Measurements from ENCODE around the gene ITGAX.

The ITGAX gene

DNA sequence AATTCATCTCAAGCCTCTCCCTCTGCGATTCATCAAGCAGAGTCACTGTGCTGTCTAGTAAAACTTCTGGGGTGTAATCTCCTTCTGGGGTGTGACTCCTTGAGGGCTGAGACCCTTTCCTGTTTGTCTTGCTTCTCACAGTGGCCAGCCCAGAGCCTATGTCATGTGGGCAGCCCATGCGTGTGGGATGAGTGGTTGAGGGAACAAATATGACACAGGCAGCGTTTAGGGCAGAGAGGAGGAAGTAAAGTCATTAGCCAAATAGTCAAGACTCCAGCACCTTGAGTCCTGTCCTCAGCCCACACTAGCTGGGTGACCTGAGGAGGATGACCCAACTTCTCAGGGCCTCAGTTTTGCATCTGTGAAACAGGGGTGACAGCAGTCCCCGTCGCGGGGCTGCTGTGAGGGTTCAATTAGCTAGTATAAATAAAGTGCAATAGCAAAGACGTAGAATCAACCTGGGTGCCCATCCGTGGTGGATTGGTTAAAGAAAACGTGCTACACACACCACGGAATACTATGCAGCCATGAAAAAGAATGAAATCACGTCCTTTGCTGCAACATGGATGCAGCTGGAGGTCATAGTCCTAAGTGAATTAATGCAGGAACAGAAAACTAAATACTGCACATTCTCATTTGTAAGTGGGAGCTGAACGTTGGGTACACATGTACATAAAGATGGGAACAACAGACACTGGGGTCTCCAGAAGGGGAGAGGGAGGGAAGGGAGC is 4.5 kb upstream of the ITGAX start:
- peak; percentile 81 to 96 for DNase-seq

DNA sequence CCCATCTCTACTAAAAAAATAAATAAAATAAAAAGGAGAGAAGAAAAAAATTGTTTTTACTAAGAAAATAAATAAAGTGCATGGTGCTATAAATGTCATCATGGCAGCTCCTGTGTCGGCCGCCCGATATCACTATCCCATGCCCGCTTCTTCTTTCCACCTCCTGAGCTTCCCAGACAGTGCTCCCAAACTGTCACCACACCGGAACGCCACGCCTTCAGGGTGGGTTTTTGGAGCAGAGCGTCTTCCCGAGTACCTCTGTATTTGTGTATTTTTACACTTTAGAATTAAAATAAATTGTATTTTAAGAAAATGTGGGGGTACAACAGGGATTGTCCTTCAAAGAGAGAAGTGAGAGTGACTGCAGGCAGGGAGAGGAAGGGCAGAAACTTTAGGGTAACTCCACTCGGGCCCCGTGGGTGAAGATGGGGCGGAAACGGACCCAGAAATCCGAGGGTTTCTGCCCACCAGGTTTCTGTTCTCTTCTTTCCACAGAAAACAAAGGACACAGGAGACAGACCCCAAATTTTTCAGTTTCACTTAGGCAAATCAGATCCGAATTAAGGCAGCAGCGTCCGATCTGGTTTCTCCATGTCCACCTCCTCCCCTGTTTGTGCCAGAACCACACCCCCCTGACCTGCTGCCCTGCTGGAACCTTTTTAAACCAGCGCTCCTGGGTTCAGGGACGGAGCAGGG is 3.6 kb upstream of the ITGAX start:
- peak; percentile 90 to 91 for DNase-seq

DNA sequence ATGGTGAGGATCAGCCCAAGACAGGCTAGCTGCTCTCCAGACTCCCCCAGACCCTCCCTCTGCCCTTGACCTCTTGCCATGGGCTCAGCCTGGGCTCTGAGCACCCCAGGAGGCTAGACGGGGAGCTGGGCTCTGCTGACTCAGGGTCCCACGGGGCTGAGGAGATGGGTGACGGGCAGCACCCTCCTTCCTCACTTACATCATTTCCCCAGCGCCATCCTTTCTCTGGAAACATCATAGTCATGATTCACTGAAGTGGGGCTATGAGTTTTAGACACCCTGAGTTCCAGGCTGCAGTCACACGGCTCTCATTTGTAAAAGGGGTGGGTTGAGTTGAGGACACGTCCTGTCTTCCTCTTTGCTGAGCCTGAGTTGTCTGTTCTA is 3.0 kb upstream of the ITGAX start:
- peak; percentile 91 to 97 for DNase-seq

DNA sequence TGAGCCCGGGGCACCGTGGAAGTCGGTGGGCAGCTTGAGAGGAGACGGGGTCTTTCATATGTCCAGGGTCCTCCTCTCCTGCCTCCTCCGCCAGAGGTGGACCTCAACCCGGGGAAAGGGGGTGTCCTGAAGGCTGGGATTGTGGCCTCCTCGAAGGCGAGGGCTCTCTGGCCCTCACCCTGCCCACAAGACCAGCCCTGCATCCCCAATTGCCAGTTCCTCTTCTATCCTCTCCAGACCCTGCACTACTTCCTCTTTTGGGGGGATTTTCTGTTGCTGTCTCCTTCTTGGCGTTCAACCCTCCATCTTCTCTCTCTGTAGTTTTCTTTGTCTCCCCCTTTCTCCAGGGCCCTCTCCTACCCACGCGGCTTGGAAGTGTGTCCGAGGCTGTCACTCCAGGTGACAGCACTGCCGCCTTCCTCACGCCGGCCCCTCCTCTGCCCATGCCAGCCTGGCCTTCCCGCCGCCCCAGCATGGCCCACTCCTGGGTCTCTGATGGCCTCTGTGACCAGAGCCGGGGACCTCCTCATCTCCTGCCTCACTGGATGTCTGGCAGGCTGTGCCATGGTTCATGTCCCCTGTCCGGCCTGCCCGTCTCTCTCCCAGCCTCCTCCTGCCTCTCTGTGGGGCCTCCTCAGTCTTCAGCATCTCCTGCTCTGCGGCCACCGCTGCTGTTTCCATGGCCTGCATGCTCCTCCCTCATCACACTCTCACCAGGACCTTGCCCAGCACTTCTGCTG is 2.4 kb upstream of the ITGAX start:
- peak; percentile 91 to 93 for DNase-seq

DNA sequence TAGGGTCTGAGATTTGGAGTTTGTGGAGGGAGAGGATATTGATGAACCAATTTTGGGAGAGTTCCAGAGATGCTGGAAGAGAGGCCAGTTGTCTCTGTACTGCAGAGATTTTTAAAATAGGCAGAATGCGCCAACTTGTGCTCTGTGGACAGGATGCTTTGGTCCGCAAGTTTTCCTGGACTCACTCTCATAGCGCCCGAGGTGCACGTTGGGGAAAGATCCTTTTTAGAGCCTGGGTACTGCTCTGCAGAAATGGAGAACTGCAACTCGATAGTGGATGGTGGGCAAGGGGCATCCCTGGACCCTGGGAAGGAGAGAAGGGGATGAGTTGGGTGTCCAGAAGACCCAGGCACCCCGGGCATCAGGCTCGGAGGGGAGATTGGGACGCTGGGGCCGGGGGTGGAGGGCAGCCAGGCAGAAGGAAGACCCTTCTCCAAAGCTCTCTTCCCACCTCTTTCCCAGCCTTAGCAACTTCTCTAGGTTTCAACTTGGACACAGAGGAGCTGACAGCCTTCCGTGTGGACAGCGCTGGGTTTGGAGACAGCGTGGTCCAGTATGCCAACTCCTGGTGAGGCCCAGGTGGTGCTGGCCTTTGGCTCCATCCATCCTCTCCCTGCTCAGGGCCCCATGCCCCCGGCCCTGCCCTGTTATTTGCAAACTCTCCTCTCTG is 590 bp downstream of the ITGAX start:
- no peak for DNase-seq

DNA sequence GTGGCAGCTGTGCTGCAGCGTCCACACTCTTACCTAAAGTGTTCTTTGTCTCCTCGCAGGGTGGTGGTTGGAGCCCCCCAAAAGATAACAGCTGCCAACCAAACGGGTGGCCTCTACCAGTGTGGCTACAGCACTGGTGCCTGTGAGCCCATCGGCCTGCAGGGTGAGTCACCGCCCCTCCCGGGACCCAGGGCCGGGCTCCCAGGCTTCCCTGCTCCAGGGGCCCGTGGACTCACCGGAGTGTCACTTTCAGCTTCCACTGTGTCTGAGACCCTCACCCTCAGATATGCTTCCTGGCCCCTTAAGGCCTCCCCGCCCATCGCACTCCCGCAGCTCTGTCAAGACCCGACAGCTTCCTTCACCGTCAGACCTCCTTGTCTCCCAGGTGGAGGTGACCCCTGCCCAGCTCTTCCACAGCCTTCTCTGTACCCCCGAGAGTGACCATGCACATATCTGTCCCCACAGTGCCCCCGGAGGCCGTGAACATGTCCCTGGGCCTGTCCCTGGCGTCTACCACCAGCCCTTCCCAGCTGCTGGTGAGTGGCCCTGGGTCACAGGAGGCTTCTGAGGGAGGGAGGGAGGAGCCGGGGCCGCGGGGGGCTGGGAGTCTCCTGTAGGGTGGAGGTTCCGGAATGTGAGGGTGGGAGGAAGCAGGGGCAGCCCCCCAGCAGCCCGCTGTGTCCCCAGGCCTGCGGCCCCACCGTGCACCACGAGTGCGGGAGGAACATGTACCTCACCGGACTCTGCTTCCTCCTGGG is 1.8 kb downstream of the ITGAX start:
- peak; percentile 46 to 75 for DNase-seq

DNA sequence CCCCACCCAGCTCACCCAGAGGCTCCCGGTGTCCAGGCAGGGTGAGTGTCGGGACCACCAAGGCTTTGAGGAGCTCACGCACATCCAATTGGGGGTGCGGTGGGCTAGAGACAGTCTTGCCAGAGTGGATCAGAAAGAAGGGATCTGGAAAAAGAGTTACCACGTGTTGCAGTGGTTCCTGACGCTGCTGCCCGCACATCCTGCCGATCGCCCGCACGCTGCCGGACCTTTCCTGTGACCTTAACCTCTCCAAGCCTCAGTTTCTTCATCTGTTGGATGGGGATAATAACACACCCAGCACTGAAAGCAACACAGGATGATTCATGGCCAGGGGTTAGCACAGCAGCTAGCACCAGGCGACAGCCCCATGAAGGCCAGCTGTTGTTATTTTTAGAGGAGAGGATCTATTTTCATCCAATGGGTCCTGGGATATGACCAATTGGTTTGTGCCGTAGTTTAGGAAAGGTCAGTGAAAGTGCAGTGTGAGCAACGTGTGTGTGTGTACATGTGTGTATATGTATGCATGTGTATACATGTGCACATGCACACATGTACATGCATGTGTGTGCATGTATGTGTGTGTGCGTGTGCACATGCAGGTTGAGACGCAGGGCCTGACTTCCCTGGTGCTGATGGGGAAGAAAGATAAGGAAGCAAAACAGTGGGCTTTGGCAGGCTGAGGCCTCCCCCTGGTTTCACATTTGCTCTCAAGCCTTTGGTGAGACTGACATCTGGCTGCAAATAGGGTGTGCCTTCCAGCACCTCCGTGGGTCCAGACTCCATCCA is 2.5 kb downstream of the ITGAX start:
- DNase-seq: peak in 1 of 2 donors; percentile 50

DNA sequence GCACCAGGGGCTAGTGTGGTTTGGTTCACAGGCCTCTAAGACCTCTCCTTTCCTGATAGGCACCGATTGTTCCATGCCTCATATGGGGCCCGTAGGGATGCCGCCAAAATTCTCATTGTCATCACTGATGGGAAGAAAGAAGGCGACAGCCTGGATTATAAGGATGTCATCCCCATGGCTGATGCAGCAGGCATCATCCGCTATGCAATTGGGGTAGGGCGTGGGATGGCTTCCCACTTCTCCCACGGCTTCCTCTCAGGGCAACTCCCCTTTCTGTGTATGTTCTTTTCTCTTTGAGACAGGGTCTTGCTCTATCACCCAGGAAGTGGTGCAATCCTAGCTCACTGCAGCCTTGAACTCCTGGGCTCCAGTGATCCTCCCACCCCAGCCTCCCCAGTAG is 5.3 kb downstream of the ITGAX start:
- DNase-seq: peak; percentile 81 to 89

DNA sequence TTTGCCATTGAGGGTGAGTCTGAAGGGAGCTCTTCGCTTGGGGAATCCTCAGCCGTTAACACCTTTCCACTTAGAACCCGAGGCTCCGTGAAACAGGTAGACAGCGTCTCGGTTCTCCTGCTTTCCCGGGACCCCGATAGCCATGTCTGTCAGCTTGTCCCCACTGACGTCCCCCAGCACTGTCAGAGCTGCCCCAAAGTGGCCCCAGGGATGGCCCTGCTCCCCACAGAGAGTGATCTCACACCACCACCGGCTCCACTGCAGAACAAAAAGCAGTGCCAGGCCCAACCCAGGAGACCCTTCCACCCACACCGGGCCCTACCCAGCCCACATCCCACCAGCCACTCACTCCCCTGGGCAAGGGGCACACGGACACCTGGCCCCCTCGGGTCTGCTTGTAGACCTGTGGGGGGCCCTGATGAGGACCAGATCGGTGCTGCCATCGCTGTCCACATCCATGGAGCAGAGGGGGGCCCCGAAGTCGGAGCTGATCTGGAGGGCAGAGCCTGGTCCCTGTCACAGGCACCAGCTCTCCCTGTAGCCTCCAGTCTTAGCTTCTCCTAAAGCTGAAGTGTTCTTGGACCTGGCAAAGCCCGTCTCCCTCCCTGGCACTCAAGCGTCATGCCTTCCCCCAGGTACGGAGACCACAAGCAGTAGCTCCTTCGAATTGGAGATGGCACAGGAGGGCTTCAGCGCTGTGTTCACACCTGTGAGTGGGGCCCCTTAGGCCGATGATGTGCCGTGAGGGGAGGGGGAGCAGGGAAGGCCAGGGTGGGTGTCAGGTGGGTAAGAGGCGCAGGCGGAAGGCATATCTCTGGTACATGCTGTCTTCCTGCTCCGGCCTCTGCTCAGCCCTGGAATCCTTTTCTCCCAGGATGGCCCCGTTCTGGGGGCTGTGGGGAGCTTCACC is 6.5 kb downstream of the ITGAX start:
- DNase-seq: no peak

DNA sequence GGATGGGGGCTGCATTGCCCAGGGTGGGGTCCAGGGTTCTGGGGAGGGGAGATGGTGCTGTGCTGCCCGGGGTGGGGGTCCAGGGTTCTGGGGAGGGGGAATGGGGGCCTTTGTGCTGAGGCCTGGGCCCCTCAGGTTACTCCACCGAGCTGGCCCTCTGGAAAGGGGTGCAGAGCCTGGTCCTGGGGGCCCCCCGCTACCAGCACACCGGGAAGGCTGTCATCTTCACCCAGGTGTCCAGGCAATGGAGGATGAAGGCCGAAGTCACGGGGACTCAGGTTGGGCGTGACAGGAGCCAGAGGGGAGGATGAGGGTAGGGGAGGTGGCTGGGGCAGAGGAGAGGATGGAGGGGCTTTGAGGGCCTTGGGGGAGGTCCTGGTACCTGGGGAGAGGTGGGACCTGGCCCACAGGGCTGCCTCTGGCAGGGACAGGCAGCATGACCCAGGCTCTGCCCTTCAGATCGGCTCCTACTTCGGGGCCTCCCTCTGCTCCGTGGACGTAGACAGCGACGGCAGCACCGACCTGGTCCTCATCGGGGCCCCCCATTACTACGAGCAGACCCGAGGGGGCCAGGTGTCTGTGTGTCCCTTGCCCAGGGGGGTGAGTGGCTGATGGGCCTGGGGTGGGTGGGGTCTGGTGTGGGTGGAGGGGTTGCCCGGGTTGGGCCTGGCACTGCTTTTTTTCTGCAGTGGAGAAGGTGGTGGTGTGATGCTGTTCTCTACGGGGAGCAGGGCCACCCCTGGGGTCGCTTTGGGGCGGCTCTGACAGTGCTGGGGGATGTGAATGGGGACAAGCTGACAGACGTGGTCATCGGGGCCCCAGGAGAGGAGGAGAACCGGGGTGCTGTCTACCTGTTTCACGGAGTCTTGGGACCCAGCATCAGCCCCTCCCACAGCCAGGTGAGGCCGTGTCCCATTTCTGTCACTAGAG is 7.8 kb downstream of the ITGAX start:
- no peak for DNase-seq

DNA sequence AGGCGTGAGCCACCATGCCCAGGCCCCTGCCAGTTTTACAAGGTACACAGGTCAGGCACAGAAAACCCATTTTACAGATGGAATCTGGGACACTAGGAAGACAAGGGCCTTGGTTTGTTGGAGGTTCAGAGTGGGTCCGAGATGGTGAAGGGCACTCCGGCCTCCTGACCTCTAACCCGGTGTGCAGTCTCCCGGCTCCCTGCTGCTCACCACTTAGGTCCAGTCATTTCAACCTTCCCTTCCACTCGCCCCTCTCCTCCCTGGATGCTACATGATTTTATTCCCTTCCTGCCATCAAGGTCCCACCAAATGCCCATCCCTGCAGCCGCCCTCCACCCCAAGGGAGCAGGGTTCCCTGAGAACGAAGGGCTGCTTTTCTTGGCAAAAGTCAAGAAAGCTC is 8.7 kb downstream of the ITGAX start:
- DNase-seq: no peak

DNA sequence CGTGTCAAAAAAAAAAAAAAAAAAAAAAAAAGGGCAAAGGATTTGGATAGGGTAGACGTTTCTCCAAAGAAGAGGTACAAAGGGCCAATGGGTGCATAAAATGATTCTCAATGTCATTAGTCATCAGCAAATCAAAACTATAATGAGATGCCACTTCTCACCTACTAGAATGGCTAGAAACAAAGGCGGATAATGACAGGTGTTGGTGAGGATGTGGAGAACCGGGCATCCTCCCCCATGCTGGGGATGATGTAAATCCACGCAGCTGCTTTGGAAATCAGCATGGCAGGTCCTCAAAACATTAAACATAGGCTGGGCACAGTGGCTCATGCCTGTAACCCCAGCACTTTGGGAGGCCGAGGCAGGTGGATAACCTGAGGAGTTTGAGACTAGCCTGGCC is 9.4 kb downstream of the ITGAX start:
- DNase-seq: no peak

DNA sequence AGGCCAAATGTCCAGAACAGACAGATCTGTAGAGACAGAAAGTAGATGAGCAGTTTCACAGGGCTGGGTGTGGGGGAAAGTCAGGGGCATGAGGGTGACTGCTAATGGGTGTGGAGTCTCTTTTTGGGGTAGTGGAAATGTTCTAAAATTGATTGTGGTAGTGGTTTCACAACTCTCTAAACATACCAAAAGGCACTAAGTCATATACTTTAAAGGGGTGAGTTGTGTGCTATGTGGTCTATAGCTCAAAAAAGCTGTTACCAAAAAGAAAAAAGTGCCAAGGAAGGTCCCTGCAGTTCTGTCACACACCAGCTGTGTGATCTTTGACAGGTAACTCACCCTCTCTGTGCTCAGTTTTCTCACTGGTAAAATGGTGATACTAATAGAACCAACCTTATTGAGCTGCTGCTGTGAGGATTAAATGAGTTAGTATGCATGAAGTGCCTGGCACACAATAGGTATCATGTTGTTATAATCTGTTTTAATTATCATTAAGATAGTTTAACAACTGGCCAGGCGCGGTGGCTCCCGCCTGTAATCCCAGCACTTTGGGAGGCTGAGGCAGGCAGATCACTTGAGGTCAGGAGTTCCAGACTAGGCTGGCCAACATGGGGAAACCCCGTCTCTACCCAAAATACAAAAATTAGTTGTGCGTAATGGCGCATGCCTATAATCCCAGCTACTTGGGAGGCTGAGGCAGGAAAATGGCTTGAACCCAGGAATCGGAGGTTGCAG is 10.3 kb downstream of the ITGAX start:
- DNase-seq: no peak

DNA sequence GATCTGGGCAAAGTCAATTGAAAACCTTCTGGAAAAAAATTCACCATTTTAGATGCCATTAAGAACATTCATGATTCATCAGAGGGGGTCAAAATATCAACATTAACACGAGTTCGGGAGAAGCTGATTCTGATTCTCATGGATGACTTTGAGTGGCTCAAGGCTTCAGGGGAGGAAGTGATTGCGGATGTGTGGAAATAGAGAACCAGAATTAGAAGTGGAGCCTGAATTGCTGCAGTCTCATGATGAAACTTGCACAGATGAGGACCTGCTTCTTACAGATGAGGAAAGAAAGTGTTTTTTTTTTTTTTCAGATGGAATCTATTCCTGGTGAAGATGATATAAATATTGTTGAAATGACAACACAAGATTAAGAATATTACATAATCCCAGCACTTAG is 12.9 kb downstream of the ITGAX start:
- peak; percentile 83 to 93 for DNase-seq

DNA sequence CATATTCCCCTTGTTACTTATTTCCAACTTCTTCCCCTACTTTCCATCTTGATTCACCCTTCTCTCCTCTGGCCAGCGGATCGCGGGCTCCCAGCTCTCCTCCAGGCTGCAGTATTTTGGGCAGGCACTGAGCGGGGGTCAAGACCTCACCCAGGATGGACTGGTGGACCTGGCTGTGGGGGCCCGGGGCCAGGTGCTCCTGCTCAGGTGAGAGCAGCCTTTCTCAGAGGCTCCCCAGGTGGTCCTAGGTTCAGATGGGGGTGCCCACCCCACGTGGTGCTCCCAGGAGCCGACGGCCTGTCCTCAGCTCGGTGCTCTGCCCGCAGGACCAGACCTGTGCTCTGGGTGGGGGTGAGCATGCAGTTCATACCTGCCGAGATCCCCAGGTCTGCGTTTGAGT is 16.0 kb downstream of the ITGAX start:
- no peak for DNase-seq

DNA sequence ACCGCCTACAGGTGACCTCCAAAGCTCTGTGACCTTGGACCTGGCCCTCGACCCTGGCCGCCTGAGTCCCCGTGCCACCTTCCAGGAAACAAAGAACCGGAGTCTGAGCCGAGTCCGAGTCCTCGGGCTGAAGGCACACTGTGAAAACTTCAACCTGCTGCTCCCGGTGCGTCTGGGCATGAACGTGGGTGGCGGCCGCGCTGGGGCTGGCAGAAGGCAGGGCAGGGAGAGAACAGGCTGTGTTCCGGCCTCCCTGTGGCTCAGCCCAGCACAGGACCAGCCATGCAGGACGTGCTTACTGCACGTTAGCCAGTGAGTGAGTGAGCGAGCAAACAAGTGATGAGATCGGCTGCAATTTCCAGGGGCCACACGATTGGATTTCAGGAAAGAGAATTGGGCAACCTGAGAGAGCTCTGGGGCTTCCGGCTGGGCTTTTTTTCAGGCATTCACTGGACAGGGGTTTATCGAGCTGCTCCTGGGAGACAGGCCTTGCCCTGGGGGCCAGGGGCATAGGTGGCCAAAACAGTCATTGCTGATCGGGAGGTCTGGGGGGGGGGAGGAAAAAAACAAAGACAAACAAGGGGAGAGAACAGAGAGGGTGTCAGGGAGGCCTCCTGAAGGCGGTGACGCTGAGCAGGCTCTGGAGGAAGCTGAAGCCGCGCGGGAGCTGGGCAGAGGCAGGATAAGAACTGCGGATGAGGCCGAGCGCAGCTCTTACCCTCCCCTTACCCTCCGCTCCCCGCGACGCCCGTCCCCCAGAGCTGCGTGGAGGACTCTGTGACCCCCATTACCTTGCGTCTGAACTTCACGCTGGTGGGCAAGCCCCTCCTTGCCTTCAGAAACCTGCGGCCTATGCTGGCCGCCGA is 16.9 kb downstream of the ITGAX start:
- DNase-seq: no peak

DNA sequence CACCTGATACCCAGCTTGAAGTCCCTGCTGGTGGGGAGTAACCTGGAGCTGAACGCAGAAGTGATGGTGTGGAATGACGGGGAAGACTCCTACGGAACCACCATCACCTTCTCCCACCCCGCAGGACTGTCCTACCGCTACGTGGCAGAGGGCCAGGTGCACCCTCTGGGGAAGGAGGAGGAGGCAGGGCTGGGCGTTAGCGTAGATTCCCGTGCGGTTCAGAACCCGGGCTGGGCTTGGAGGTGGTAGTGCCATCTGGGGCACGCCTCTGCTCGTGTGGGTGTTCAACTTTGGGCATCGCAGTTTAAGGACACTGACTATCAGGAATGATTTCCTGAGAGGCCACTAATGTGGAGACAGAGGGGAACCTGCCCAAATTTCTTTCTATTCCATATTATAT is 18.3 kb downstream of the ITGAX start:
- no peak for DNase-seq

DNA sequence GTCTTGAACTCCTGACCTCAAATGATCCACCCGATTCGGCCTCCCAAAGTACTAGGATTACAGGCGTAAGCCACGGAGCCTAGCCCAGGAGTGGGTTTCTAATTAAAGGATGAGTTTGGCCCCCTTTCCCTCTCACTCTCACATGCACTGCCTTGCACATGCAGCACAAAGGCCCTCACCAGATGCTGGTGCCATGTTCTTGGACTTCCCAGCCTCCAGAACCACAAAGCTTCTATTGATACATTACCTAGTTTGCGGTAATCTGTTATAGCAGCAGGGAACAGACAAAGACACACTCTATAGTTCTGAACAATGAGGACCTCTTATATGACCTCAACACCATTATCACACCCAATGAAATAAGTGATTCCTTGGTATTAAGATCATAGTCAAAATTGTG is 20.3 kb downstream of the ITGAX start:
- no peak for DNase-seq

Data from inflammatory macrophage treated with lipopolysaccharide for 1 hour (primary cell).